ENCODE data around the gene LDOC1. TPM values are rescaled to one million over a fixed set of nuclear protein-coding genes. Genes with fewer than 3 reads are reported as not detected.

The LDOC1 gene
- total and polyA plus RNA-seq, 10 donors: 3.7 to 19.9 (median 10.8) TPM

GRCh38 chrX:141142946-141143345 is 34.0 kb downstream of the LDOC1 start:
- H3K27ac ChIP-seq: no peak overlapping the region
- intact Hi-C loops (cut with DNase I; ENCODE audit: low total_unique reads): no loop called here
- DNase-seq: no peak
- H3K9me3 ChIP-seq: peaks cover 0 to 9% (median 0%) of the 10 kb centered on the region in 8 donors
- no peaks in the 10 kb centered on the region for H3K36me3 ChIP-seq
- no peaks in the 10 kb centered on the region for H3K27me3 ChIP-seq (replicated peaks in 1 of 7)
- 48 to 79% (median 65%) methylated on average over 3 of the region's 3 CpGs for WGBS, 5 donors
- no peaks in the 10 kb centered on the region for H3K4me1 ChIP-seq
- H3K4me3 ChIP-seq: no peak overlapping the region
- TF ChIP-seq POLR2A (IDR thresholded peaks at IDR 0.05): no peak

GRCh38 chrX:141133272-141133671 is 43.7 kb downstream of the LDOC1 start:
- intact Hi-C loops (cut with DNase I; ENCODE audit: low total_unique reads): no loop called here
- TF ChIP-seq CTCF (IDR thresholded peaks at IDR 0.05 in 8 of 11, conservative IDR thresholded peaks at IDR 0.05 in 3 of 11): no peak
- TF ChIP-seq POLR2AphosphoS5 (IDR thresholded peaks at IDR 0.05): no peak
- no peak for TF ChIP-seq POLR2A (IDR thresholded peaks at IDR 0.05)
- Histone ChIP-seq H3K36me3 (no peaks in the 10 kb centered on the region), H3K27me3 (replicated peaks in 1 of 7) (peaks cover 0 to 5% (median 0%) of the 10 kb centered on the region in 7 donors), H3K4me1 (no peaks in the 10 kb centered on the region), H3K9me3 (no peaks in the 10 kb centered on the region), H3K27ac (no peak overlapping the region), H3K4me3 (no peak overlapping the region)
- 68 to 80% (median 77%) methylated on average over 8 of the region's 8 CpGs for WGBS, 5 donors
- DNase-seq: no peak

- no peak overlapping the region for H3K27ac ChIP-seq
- no peaks in the 10 kb centered on the region for H3K4me1 ChIP-seq
- no peak overlapping the region for H3K4me3 ChIP-seq
- intact Hi-C loops (cut with DNase I; ENCODE audit: low total_unique reads): no loop called here
- no peaks in the 10 kb centered on the region for H3K36me3 ChIP-seq
- no peak for TF ChIP-seq CTCF (IDR thresholded peaks at IDR 0.05 in 8 of 11, conservative IDR thresholded peaks at IDR 0.05 in 3 of 11)
- H3K9me3 ChIP-seq: no peaks in the 10 kb centered on the region
- 64 to 89% (median 77%) methylated on average over 2 of the region's 2 CpGs for WGBS, 5 donors
- H3K27me3 ChIP-seq (replicated peaks in 1 of 7): peaks cover 0 to 3% (median 0%) of the 10 kb centered on the region in 7 donors
- DNase-seq: no peak
Measured at GRCh38 chrX:141127146-141127545, 49.8 kb downstream of the LDOC1 start.

Other genes with a start within 250 kb of the LDOC1 start
- gene SPANXB1, start 174.5 kb downstream of the LDOC1 start, total RNA-seq: not detected
- gene SPANXB1, start 174.5 kb downstream of the LDOC1 start, polyA plus RNA-seq: not detected
- not detected for gene SPANXC, start 65.4 kb upstream of the LDOC1 start, total RNA-seq
- gene SPANXC, start 65.4 kb upstream of the LDOC1 start, polyA plus RNA-seq: not detected

All from spleen (tissue), 11 donors.